AG04449 (cell line): ENCODE data around the gene LRRTM4.
"Not testable (repeated sequence)": the region's sequence is repeated elsewhere in the genome, so short reads cannot be mapped to it uniquely, and the experiment has no call there.

Experiments
- CTCF ChIA-PET: fragments of 350-600 bp; formaldehyde crosslinking; extraction: SDS; loops from one replicate; lab custom pipeline; 2021; ENCODE audit warnings: antibody characterized with exemption; lab: Yijun Ruan, JAX
- POLR2A ChIA-PET: fragments of 400-600, 350-600 bp; formaldehyde crosslinking; extraction: SDS; loops from one replicate; lab custom pipeline; 2020; ENCODE audit warnings: antibody characterized with exemption, inconsistent platforms; lab: Yijun Ruan, JAX
- DNase-seq: peaks from one replicate; pipeline ENCODE4 v3.0.0-alpha.2; 2010; ENCODE audit warnings: low read depth, low spot score
- H3K4me3 ChIP-seq: 2 replicates; pipeline ENCODE4 v1.5.1; 2011; ENCODE audit warnings: low read depth, mild to moderate bottlenecking, control low read depth, low read length
- TF ChIP-seq, protein P1 (sequence below): IDR thresholded peaks from one replicate; pipeline ENCODE4 v1.5.1; 2011; ENCODE audit warnings: mild to moderate bottlenecking, moderate library complexity, low read length, control low read depth, inconsistent platforms; ENCODE audit not compliant: insufficient read depth; ENCODE audit errors: missing control alignments

The LRRTM4 gene

DNA sequence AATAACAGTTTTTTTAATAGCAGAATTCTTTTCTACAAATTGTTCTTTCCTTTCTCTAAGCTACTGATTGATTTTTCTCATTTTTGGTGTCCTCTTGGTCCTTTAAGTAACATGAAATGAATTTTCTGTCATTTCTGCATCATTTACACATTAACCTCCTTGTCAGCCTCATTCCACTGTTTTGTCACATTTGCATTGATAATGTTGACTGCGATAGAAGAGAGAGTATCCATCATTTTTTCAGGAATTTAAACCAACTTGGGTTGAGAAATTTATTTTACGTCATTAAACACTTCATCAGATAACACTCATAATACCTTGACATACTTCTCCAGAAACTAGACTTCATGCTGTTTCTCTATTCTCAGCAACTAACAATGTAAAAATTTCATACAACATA lies 422.2 kb downstream of the LRRTM4 start:
- CTCF ChIA-PET: no interaction called here

DNA sequence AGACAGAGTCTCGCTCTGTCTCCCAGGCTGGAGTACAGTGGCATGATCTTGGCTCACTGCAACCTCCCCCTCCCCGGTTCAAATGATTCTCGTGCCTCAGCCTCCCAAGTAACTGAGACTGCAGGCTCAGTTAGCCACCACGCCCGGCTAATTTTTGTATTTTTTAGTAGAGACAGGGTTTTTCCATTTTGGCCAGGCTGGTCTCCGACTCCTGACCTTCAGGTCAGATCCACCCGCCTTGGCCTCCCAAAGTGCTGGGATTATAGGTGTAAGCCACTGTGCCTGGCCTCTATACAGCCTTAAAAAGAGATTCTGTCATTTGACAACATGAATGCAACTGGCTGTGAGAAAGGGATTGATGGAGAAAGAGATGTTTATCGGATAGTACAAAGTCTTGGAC lies 426.7 kb downstream of the LRRTM4 start:
- POLR2A ChIA-PET, DNase-seq, CTCF ChIA-PET, H3K4me3 ChIP-seq: not testable (repeated sequence)

More for the DNA sequence above, 422.2 kb downstream of the LRRTM4 start:
- no peak for DNase-seq
- no peak overlapping the region for H3K4me3 ChIP-seq
- TF ChIP-seq, protein P1, sequence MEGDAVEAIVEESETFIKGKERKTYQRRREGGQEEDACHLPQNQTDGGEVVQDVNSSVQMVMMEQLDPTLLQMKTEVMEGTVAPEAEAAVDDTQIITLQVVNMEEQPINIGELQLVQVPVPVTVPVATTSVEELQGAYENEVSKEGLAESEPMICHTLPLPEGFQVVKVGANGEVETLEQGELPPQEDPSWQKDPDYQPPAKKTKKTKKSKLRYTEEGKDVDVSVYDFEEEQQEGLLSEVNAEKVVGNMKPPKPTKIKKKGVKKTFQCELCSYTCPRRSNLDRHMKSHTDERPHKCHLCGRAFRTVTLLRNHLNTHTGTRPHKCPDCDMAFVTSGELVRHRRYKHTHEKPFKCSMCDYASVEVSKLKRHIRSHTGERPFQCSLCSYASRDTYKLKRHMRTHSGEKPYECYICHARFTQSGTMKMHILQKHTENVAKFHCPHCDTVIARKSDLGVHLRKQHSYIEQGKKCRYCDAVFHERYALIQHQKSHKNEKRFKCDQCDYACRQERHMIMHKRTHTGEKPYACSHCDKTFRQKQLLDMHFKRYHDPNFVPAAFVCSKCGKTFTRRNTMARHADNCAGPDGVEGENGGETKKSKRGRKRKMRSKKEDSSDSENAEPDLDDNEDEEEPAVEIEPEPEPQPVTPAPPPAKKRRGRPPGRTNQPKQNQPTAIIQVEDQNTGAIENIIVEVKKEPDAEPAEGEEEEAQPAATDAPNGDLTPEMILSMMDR: no peak
- POLR2A ChIA-PET: no interaction called here

DNA sequence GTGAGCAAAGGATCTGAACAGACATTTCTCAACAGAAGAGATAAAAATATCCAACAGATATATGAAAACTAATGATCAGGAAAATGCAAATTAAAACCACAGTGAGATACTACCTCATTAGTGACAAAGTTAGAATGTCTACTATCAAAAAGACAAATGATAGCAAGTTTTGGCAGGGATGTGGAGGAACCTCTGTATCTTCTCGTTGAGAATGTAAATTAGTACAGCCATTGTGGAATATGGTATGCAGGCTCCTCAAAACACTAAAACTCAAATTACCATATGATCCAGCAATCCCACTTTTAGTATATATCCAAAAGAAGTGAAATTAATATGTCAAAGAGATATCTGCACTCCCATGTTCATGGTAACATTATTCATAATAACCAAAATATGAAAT lies 427.1 kb downstream of the LRRTM4 start:
- DNase-seq: no peak
- ChIA-PET CTCF (no interaction called here), POLR2A (no interaction called here)
- TF ChIP-seq, protein P1: no peak
- H3K4me3 ChIP-seq: no peak overlapping the region

DNA sequence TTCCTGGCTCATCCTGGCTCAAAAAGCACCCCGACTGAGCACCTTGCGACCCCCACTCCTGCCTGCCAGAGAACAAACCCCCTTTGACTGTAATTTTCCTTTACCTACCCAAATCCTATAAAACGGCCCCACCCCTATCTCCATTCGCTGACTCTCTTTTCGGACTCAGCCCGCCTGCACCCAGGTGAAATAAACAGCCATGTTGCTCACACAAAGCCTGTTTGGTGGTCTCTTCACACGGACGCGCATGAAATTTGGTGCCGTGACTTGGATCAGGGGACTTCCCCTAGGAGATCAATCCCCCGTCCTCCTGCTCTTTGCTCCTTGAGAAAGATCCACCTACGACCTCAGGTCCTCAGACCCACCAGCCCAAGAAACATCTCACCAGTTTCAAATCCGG lies 433.8 kb downstream of the LRRTM4 start:
- CTCF ChIA-PET, POLR2A ChIA-PET, DNase-seq, H3K4me3 ChIP-seq: not testable (repeated sequence)

DNA sequence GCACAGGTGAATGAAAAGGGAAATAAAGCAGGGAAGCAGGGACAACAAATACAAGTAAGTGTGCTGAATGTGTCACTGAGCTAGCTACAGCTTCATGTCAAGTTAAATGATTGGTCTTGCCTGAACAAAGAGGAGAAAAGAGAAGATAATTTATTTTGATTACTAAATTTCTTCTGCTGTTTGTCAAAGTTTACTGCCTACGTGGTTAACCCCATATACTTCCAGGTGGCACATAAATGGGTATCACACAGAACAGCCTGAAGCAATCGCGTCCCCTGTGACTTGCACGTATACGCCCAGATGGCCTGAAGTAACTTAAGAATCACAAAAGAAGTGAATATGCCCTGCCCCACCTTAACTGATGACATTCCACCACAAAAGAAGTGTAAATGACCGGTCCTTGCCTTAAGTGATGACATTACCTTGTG lies 434.2 kb downstream of the LRRTM4 start:
- no peak overlapping the region for H3K4me3 ChIP-seq

DNA sequence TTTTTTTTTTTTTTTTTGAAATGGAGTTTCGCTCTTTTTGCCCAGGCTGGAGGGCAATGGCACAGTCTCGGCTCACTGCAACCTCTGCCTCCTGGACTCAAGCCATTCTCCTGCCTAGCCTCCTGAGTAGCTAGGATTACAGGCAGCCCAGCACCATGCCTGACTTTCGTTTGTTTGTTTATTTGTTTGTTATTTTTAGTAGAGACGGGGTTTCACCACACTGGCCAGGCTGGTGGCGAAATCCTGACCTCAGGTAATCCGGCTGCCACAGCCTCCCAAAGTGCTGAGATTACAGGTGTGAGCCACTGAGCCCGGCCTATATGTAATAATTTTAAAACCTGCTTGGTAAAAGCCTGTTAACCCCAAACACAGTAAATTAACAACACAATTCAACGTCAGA lies 435.7 kb downstream of the LRRTM4 start:
- CTCF ChIA-PET: no interaction called here
- POLR2A ChIA-PET: no interaction called here
- no peak for DNase-seq
- TF ChIP-seq, protein P1: no peak
- no peak overlapping the region for H3K4me3 ChIP-seq

More for the DNA sequence above, 434.2 kb downstream of the LRRTM4 start:
- DNase-seq: no peak
- CTCF ChIA-PET: no interaction called here
- POLR2A ChIA-PET: no interaction called here
- TF ChIP-seq, protein P1: no peak

DNA sequence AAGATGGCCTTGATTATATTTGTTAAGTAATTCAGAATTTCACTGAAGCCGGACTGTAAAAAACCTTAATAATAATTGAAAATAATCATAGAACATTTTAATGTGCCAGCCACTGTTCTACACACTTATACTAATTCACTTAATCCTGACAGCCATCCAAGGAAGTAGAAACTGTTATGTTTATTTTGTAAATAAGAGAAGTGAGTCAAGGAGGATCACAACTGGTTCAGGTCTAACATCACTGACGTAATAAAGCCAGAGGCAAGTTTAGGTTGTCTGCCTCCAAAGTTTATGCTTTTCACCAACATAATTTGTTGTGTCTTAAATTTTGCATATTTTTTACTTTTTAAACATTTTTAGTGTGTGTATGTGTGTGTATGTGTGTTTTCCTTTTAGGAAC lies 436.1 kb downstream of the LRRTM4 start:
- POLR2A ChIA-PET: no interaction called here
- DNase-seq: no peak
- CTCF ChIA-PET: no interaction called here
- H3K4me3 ChIP-seq: no peak overlapping the region
- TF ChIP-seq, protein P1: no peak
